GM12878 (cell line): Measurements from ENCODE around the gene PTPN14.

ENCODE experiments used
- BRCA1 ChIP-seq: IDR thresholded peaks from 2 replicates; pipeline ENCODE4 v1.6.1; 2011; ENCODE audit warnings: low read depth, low read length, improper control_type of control experiment
- CHD2 ChIP-seq: IDR thresholded peaks from 2 replicates; pipeline ENCODE4 v1.6.1; 2011; ENCODE audit warnings: low read depth, low read length, improper control_type of control experiment, borderline replicate concordance
- CTCF ChIP-seq, 3 experiments: IDR thresholded peaks in 2 of 3; conservative IDR thresholded peaks in 1 of 3; 2 replicates each; pipeline ENCODE4 v1.5.1; 2011; ENCODE audit warnings: low read depth in 3 of 3, low read length in 3 of 3, mild to moderate bottlenecking in 3 of 3, control low read depth in 2 of 3, moderate library complexity in 2 of 3, inconsistent platforms in 1 of 3, mixed read lengths in 1 of 3; ENCODE audit not compliant: control insufficient read depth in 2 of 3, insufficient read depth in 1 of 3; ENCODE audit errors: extremely low read depth in 1 of 3
- ELK1 ChIP-seq: IDR thresholded peaks from 2 replicates; pipeline ENCODE4 v1.6.1; 2012; ENCODE audit warnings: low read depth, low read length, improper control_type of control experiment
- FOXK2 ChIP-seq: fragments of 450-650 bp; IDR thresholded peaks from 2 replicates; pipeline ENCODE4 v1.6.1; 2017; ENCODE audit warnings: mild to moderate bottlenecking, moderate library complexity
- MTA3 ChIP-seq: IDR thresholded peaks from 2 replicates; pipeline ENCODE4 v1.6.1; 2012; ENCODE audit warnings: low read length, inconsistent platforms, borderline replicate concordance
- MYC ChIP-seq: IDR thresholded peaks from 2 replicates; pipeline ENCODE4 v1.6.1; 2011; ENCODE audit warnings: mild to moderate bottlenecking, low read length, moderate library complexity, inconsistent platforms; ENCODE audit not compliant: insufficient read depth, insufficient replicate concordance, insufficient read length, severe bottlenecking
- NR2C2 ChIP-seq: IDR thresholded peaks from 2 replicates; pipeline ENCODE4 v1.6.1; 2011; ENCODE audit warnings: borderline replicate concordance, low read depth; ENCODE audit not compliant: control insufficient read depth, insufficient read length
- NRF1 ChIP-seq: conservative IDR thresholded peaks from 2 replicates; pipeline ENCODE4 v1.6.1; 2011; ENCODE audit warnings: mild to moderate bottlenecking, low read depth, low read length, improper control_type of control experiment
- POLR2AphosphoS5 ChIP-seq: IDR thresholded peaks from 2 replicates; pipeline ENCODE4 v1.6.1; 2011; ENCODE audit warnings: mild to moderate bottlenecking, low read length, inconsistent platforms
- SKIL ChIP-seq: fragments of 450-650 bp; IDR thresholded peaks from 2 replicates; pipeline ENCODE4 v1.6.1; 2017; ENCODE audit warnings: mild to moderate bottlenecking, low read depth, inconsistent platforms; ENCODE audit not compliant: poor library complexity, severe bottlenecking
- ZBTB33 ChIP-seq: fragments of 450-650 bp; IDR thresholded peaks from 2 replicates; pipeline ENCODE4 v1.6.1; 2017; ENCODE audit warnings: mild to moderate bottlenecking
- ZNF207 ChIP-seq: fragments of 450-650 bp; IDR thresholded peaks from 2 replicates; pipeline ENCODE4 v1.6.1; 2014; ENCODE audit warnings: antibody characterized with exemption, mild to moderate bottlenecking, borderline replicate concordance

- TF ChIP-seq MTA3 (no peak), CTCF (IDR thresholded peaks at IDR 0.05 in 2 of 3, conservative IDR thresholded peaks at IDR 0.05 in 1 of 3; ENCODE audit: control insufficient read depth in 2 of 3, extremely low read depth in 1 of 3, insufficient read depth in 1 of 3, low read depth in 3 of 3, low read length in 3 of 3) (no peak), NRF1 (no peak), CHD2 (no peak), POLR2AphosphoS5 (no peak), ZNF207 (no peak), BRCA1 (no peak), MYC (no peak), SKIL (no peak), FOXK2 (no peak), ZBTB33 (no peak), ELK1 (no peak), NR2C2 (no peak)
These were observed 98.2 kb downstream of the PTPN14 start for GRCh38 chr1:214453109-214453722.
